ENCODE data around the gene TMEM72.

- no peak for TF ChIP-seq CTCF (IDR thresholded peaks at IDR 0.05)
- TF ChIP-seq POLR2AphosphoS5 (IDR thresholded peaks at IDR 0.05), result no peak
- no peak for TF ChIP-seq POLR2A (IDR thresholded peaks at IDR 0.05)
- no peak for TF ChIP-seq EP300 (IDR thresholded peaks at IDR 0.05)
These were observed 2.9 kb upstream of the TMEM72 start for GRCh38 chr10:44908066-44908749.

Data from upper lobe of left lung (tissue), 4 donors.